Measurements from ENCODE around the gene IDH3A. TPM values are rescaled to one million over a fixed set of nuclear protein-coding genes. Genes with fewer than 3 reads are reported as not detected.

Gene IDH3A
- total RNA-seq, 1 donor from 2014 or later: 48.7 TPM

- DNase-seq (ENCODE audit: low spot score): peak; percentile 28
- Mint-ChIP-seq H3K4me3 (ENCODE audit: unreplicated experiment) (no peak overlapping the region), H3K4me1 (ENCODE audit: low read depth) (no peaks in the 10 kb centered on the region), H3K9me3 (ENCODE audit: low read depth) (no peaks in the 10 kb centered on the region), H3K27ac (ENCODE audit: unreplicated experiment) (no peak overlapping the region), H3K36me3 (ENCODE audit: low read depth) (no peaks in the 10 kb centered on the region), H3K27me3 (ENCODE audit: low read depth) (peaks cover 6% of the 10 kb centered on the region)
- no peak for TF ChIP-seq CTCF (IDR thresholded peaks at IDR 0.05)
Measured at GRCh38 chr15:78197632-78198031, 48.5 kb downstream of the IDH3A start.

- no peak for DNase-seq (ENCODE audit: low spot score)
- Mint-ChIP-seq H3K9me3 (ENCODE audit: low read depth) (no peaks in the 10 kb centered on the region), H3K27me3 (ENCODE audit: low read depth) (peaks cover 5% of the 10 kb centered on the region), H3K27ac (ENCODE audit: unreplicated experiment) (no peak overlapping the region), H3K4me1 (ENCODE audit: low read depth) (peaks cover 4% of the 10 kb centered on the region), H3K36me3 (ENCODE audit: low read depth) (no peaks in the 10 kb centered on the region), H3K4me3 (ENCODE audit: unreplicated experiment) (no peak overlapping the region)
- no peak for TF ChIP-seq CTCF (IDR thresholded peaks at IDR 0.05)
Measured at GRCh38 chr15:78200276-78200930, 51.2 kb downstream of the IDH3A start.

- no peak overlapping the region for H3K4me3 Mint-ChIP-seq (ENCODE audit: unreplicated experiment)
- no peaks in the 10 kb centered on the region for H3K9me3 Mint-ChIP-seq (ENCODE audit: low read depth)
- H3K27ac Mint-ChIP-seq (ENCODE audit: unreplicated experiment): no peak overlapping the region
- H3K27me3 Mint-ChIP-seq (ENCODE audit: low read depth): peaks cover 5% of the 10 kb centered on the region
- TF ChIP-seq CTCF (IDR thresholded peaks at IDR 0.05): no peak
- no peaks in the 10 kb centered on the region for H3K36me3 Mint-ChIP-seq (ENCODE audit: low read depth)
- no peak for DNase-seq (ENCODE audit: low spot score)
- H3K4me1 Mint-ChIP-seq (ENCODE audit: low read depth): peaks cover 10% of the 10 kb centered on the region
Measured at GRCh38 chr15:78201281-78202190, 52.4 kb downstream of the IDH3A start.

GRCh38 chr15:78203346-78204225, 54.4 kb downstream of the IDH3A start:
- no peak for DNase-seq (ENCODE audit: low spot score)
- H3K36me3 Mint-ChIP-seq (ENCODE audit: low read depth): no peaks in the 10 kb centered on the region

More at GRCh38 chr15:78203346-78204225, 54.4 kb downstream of the IDH3A start:
- Mint-ChIP-seq H3K9me3 (ENCODE audit: low read depth) (no peaks in the 10 kb centered on the region), H3K4me3 (ENCODE audit: unreplicated experiment) (no peak overlapping the region), H3K4me1 (ENCODE audit: low read depth) (peaks cover 17% of the 10 kb centered on the region), H3K27me3 (ENCODE audit: low read depth) (peaks cover 5% of the 10 kb centered on the region), H3K27ac (ENCODE audit: unreplicated experiment) (no peak overlapping the region)
- TF ChIP-seq CTCF (IDR thresholded peaks at IDR 0.05): no peak

Data from chondrocyte (in vitro differentiated cells).